HG03135 (cell line): ENCODE results near the gene RPP25L.

Experiments
- ATAC-seq: cut with Tn5 transposase; IDR thresholded peaks from one replicate; pipeline ENCODE4 v1.9.1; 2021; ENCODE audit warnings: mild to moderate bottlenecking, moderate library complexity; ENCODE audit not compliant: unreplicated experiment

Gene RPP25L

GRCh38 chr9:34638138-34638445 lies 26.2 kb upstream of the RPP25L start:
- ATAC-seq = no peak

DNA sequence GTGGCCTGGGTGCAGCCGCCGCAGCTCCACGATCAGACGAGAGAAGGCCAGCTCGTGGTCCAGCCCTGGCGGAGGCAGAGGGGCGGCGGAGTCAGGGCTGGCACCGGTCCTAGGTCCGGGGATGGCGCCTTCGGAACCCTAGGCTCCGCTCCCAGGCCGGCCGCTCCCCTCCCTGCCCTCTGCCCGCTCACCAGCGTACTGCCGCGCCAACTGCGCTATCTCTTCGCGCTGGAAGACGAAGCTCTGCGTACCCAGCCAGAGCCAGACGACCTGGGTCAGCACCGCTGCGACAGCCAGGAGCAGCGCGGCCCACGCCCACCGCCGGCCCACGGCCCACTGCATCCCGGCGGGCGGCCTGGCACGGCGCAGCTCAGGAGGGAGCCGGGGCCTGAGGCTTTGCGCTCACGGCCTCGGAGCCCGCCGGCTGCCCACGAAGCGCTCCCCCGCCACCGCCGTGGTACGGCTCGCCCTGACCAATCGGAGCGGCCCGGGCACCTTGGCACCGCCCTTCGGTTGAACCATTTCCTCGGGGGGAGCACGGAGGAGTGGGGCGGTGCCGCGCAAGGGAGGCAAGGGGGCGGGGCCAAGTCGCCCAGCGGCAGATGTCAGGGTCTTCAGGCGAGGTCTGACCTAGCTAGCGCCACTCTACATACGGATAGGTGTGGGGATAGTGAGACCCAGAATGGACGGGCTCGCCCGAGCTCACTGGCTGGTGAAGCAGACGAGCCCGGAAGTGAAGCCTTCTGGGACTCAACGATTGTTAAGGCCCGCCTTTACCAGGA lies 25.6 kb upstream of the RPP25L start, which contains the start of gene SIGMAR1:
TSS of gene SIGMAR1 (minus strand) at position 432 of the 782 bp plus-strand sequence. CDS start at position 342, 90 bp downstream.
- ATAC-seq = peak; percentile 86

GRCh38 chr9:34636791-34637355 lies 25.0 kb upstream of the RPP25L start:
- no peak for ATAC-seq

DNA sequence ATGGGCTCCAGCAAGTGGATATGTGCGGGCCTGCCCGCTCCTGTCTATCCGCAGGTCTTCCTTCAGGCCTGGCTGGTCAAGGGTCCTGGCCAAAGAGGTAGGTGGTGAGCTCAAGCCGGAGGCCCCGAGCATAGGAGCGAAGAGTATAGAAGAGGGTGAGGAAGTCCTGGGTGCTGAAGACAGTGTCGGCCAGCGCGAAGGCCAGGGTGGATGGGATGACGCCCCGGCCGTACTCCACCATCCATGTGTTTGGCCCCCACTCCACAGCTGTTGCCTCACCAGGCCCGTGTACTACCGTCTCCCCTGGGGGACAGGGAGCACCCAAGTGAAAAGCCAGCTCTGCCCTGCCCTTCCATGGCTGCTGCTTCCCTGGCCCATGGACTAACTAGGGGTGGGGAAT lies 23.7 kb upstream of the RPP25L start:
- ATAC-seq = no peak

DNA sequence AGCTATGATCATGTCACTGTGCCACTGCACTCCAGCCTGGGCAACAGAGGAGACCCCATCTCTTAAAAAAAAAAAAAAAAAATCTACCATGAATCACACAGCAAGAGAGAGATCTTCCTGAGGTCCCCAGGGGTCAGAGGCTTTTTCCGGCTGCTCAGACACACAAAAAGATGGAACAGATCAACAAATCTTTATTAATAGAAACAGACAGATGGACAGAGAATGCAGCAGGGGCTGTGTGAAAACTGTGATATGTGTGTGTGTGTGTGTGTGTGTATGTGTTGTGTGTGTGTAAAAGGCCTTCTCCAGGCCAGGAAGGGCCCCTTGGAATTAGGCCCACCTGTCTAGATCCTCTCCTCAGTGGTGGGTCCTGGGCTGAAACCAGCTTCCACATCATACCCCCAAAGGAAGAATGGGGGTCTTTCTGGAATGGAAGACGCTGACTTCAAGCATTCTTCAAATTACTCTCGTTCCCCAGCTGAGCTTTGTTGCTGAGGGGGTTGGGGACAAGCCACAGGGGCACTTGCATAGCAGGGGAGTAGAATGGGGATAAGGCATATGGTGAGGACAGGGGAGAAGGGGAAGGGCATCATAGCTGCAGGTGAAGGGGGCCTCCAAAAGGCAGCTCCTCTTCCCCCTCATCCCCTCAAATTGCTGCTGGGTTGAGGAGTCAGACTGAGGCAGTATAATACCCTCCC lies 22.8 kb upstream of the RPP25L start:
- no peak for ATAC-seq

GRCh38 chr9:34633851-34634550 lies 22.1 kb upstream of the RPP25L start:
- no peak for ATAC-seq

DNA sequence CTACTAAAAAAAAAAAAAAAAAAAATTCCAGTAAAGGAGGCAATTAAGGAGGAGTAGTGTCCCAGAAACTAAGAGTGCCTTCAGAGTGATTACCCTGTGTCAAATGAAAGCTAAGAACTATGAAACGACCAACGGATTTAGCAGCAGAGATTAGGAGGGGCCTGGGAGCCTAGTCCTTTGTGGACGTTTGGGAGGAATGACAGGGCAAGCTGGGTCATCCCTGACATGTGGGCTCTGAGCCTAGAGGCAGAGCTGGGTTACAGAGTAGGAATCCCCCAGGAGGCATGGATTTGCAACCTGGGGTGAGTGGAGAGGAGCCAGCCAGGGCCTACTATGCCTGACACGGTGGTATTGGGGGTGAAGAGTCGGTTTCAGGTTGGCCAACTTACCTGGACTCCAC lies 21.3 kb upstream of the RPP25L start:
- no peak for ATAC-seq

DNA sequence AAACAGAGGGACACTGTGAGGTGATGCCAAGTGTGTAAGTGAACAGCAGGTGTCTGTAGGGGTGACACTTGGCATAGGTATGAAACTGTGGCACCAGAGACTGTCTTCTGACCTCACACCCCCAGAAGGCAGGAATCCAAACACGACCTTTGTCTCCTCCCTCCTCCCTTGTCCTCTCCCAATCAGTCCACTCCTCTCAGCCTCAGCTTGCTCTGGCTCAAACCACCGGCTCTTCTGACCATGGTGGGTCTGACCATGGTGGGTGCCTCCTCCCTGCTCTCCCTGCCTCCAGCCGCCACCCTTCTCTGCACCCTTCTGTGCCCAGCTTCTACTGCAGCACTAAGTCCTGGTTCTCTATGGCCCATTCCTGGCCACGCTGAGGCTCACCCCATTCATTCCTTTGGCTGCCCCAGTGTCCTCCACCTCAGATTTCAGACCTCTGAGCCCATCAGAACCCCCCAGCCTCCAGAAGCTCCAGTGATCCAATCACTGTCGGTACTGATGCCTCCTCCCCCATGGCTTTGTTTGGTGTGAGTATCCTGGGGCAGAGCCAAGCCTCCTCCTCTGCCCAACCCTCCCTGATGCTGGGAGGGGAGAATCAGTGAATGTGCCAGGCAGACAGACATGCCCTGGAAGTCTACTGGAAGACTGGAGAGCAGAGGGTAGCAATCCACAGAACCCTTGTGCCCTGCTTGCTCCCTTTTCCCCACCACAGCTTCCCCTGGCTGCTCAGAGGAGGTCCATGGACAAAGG lies 18.7 kb upstream of the RPP25L start:
- no peak for ATAC-seq

- ATAC-seq = no peak
Measured at GRCh38 chr9:34629491-34629808, 17.6 kb upstream of the RPP25L start.

GRCh38 chr9:34628656-34629490 lies 17.0 kb upstream of the RPP25L start, which contains the start of gene ARID3C:
Gene ARID3C (minus strand): TSS chr9:34629066. CDS start chr9:34628014, 1,052 bp downstream.
- ATAC-seq = no peak

GRCh38 chr9:34627716-34628655 lies 16.1 kb upstream of the RPP25L start:
- no peak for ATAC-seq

- no peak for ATAC-seq
Measured at GRCh38 chr9:34625186-34625486, 13.2 kb upstream of the RPP25L start.

DNA sequence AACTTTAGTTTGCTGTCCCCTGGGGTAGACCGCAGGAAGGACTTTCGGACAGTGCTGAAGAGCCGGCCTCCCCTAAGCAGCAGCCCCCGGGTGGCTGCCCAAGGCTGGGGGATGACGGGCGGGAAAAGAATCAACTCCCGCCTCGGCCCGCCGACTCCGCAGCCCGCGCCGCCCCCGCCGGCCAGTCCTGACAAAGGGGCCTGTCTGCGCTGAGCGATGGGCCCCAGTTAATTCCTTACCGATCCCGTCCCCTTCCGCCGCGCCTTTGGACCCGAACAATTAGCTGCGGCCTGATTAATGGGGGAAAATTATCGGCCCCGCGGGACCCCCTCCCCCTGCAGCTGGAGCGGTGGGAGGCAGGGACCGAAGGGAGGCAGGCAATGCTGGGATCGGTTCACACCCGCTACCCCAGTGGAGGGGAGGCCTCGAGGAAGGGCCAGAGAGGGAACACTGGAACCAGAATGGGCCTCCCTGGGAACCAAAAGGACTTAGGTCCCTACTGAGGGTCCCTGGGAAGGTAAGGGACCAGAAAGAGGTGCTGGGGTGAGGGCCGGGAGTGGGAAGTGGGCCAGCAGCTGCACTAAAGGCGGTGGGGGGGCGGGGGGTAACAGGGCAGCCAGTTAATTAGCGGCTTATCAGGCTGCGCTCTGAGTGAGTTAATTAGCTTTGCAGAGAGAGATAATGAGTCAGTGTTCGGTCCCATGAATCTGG lies 12.7 kb upstream of the RPP25L start:
- ATAC-seq = no peak

DNA sequence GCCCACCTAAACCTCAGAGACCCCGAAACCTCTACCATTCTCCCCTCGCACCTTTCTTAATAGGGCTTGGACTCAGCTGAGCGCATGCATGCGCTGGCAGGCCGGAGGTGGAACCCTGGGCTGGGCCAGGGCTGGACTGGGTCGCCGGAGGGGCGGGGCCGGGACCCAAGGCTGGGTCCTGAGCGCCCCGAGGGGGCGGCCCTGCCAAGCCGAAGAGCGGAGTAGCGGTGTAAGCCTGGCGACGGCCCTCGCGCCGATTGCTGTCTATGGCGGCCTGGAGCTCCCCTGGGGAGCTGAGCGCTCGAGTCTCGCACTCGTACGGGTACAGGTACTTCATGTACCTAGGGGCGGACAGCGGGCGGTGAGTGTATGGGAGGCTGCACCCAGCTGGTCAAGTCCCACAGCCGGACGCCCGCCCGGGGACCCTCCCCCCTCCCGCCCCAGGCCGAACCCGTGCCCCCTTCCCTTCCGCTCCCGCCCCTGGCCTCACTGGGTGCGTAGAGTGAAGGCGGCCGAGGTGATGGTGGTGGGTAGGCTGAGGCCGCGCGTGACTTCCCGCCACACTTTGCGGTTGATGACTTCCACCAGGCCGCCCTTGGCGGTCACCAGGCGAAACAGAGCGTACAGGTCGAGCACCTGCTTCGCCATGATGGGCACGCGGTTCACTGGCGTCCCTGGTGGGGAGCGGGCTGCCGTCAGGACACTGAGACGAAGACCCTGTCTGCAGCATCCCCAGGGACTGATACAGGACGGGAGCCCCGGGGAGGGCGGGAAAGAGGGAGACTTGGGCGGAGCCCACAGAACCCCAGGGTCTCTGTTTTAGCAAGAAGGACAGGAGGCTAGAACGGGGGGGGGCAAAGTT lies 11.7 kb upstream of the RPP25L start:
- ATAC-seq = no peak

DNA sequence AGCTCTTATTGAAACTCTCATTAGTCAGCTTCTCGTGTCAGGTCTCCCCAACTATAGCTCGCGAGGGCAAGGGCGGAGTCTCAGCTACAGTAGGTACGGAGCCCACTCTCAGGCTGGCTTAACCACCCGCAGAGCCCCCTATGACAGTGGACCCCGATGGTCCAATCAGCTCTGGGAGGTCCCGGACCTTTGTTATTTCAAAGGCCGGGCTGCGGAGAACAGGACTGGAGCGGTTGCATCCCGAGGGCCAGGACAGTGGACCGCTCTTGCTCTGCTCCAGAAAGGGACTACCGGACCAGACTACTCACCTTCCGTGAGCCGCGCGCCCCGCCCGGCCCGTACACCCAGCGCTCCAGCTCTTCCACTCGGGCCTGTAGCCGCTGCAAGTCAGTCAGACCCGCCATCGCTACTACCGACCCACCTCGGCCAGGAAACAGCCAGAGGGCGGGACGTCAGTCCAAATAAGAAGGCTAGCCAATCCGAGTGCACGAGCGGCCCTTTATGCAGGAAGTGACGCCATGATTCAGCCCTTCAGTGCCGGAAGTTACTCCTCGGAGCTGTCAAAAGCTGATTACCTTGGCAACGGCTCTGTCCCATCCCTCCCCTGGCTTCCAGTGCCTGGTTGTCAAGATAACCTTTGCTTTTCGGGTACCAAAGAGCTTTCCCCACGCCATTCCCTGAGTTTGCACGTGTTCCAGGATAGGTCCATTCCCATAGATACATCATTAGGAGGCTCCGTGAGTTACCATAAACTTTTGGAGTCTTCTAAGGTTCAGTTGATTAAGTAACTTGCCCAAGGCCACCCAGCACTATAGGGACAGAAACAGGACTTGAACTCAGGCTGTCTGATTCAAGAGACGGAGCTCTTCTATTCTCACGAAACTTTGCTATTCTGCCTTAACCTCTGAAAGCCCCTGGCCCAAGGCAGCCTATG lies 8.4 kb upstream of the RPP25L start, which contains the start of gene DCTN3:
TSS of gene DCTN3 (minus strand) at position 435 of the 934 bp plus-strand sequence. CDS start at position 404, 31 bp downstream.
- ATAC-seq = peak; percentile 96

GRCh38 chr9:34615132-34615531 lies 3.2 kb upstream of the RPP25L start:
- no peak for ATAC-seq
